OCI-LY1 (cell line): Measurements from ENCODE around the gene TNPO2.

ENCODE experiments used
- H2AFZ ChIP-seq: fragments of 200-600 bp; sonication (generic), shearing (Covaris generic); 2 replicates; pipeline ENCODE4 v1.6.0; 2014; ENCODE audit warnings: antibody characterized with exemption, mild to moderate bottlenecking, low read length
- H3F3A ChIP-seq: fragments of 200-600 bp; sonication (generic), shearing (Covaris generic); 2 replicates; pipeline ENCODE4 v1.6.0; 2014; ENCODE audit warnings: mild to moderate bottlenecking, antibody characterized with exemption, low read length, moderate library complexity; ENCODE audit not compliant: insufficient read depth
- H3K27ac ChIP-seq: fragments of 200-600 bp; sonication (generic); 2 replicates; pipeline ENCODE4 v1.5.1; 2014; ENCODE audit warnings: low read length, mixed run types, mild to moderate bottlenecking, low read depth; ENCODE audit not compliant: poor library complexity, severe bottlenecking
- H3K27me3 ChIP-seq: fragments of 200-600 bp; sonication (generic); 2 replicates; pipeline ENCODE4 v1.6.0; 2014; ENCODE audit warnings: antibody characterized with exemption, mild to moderate bottlenecking, low read length, moderate library complexity; ENCODE audit not compliant: insufficient read depth
- H3K36me3 ChIP-seq: fragments of 200-600 bp; sonication (generic); 2 replicates; pipeline ENCODE4 v1.6.1; 2014; ENCODE audit warnings: mild to moderate bottlenecking, antibody characterized with exemption, low read length, moderate library complexity, mixed read lengths; ENCODE audit not compliant: insufficient read depth
- H3K4me1 ChIP-seq: fragments of 200-600 bp; sonication (generic); 2 replicates; pipeline ENCODE4 v1.5.1; 2014; ENCODE audit warnings: mild to moderate bottlenecking, low read length, moderate library complexity; ENCODE audit not compliant: insufficient read depth, severe bottlenecking
- H3K4me2 ChIP-seq: fragments of 200-600 bp; sonication (generic), shearing (Covaris generic); 2 replicates; pipeline ENCODE4 v1.6.1; 2014; ENCODE audit warnings: low read length
- H3K4me3 ChIP-seq: fragments of 200-600 bp; sonication (generic); 2 replicates; pipeline ENCODE4 v1.5.1; 2014; ENCODE audit warnings: low read length, low read depth, mild to moderate bottlenecking, mixed read lengths; ENCODE audit not compliant: poor library complexity, severe bottlenecking
- H3K79me2 ChIP-seq: fragments of 200-600 bp; shearing (Covaris generic); 2 replicates; pipeline ENCODE4 v1.6.1; 2016; ENCODE audit warnings: mixed run types, low read length, mixed read lengths; ENCODE audit not compliant: insufficient read depth
- H3K9ac ChIP-seq: fragments of 200-600 bp; sonication (generic), shearing (Covaris generic); 2 replicates; pipeline ENCODE4 v1.6.1; 2014; ENCODE audit warnings: mild to moderate bottlenecking, low read length, mixed read lengths
- H3K9me2 ChIP-seq: fragments of 200-600 bp; sonication (generic), shearing (Covaris generic); 2 replicates; pipeline ENCODE4 v1.6.1; 2014; ENCODE audit warnings: low read depth, mild to moderate bottlenecking, low read length, mixed read lengths
- H3K9me3 ChIP-seq: fragments of 200-600 bp; shearing (Covaris generic); 2 replicates; pipeline ENCODE4 v1.6.1; 2014; ENCODE audit warnings: low read length, mixed read lengths
- H4K20me1 ChIP-seq: fragments of 200-600 bp; sonication (generic), shearing (Covaris generic); 2 replicates; pipeline ENCODE4 v1.6.0; 2016; ENCODE audit warnings: mild to moderate bottlenecking, low read length; ENCODE audit not compliant: insufficient read depth
- EZH2 ChIP-seq: fragments of 200-600 bp; sonication (generic), shearing (Covaris generic); IDR thresholded peaks from 2 replicates; pipeline ENCODE4 v1.8.0; 2017; ENCODE audit warnings: borderline replicate concordance, mixed run types, mild to moderate bottlenecking, antibody characterized with exemption, low read length, moderate library complexity, mixed read lengths
- TF ChIP-seq, protein P1 (sequence below): fragments of 200-600 bp; sonication (generic), shearing (Covaris generic); IDR thresholded peaks from 2 replicates; pipeline ENCODE4 v1.5.1; 2017; ENCODE audit warnings: mild to moderate bottlenecking, antibody characterized with exemption, low read length, moderate library complexity, mixed read lengths

Gene TNPO2

DNA sequence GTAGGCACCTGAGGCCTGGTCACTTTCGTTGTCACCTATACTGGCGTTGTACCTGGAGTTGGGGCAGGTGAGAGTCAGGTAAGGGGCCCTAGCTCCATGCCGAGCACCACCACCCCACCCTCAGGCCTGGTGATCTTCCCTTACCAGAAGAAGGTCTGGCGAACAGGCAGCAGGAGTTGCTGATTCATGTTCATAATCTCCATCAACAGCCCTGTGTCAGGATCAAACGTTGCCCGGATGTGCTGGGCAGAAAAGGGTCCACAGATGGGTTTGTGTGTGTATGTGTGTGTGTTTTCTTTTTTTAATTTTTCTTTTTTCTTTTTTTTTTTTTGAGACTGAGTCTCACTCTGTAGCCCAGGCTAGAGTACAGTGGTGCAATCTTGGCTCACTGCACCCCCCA lies 71.5 kb downstream of the TNPO2 start:
- no peaks in the 10 kb centered on the region for H3K27me3 ChIP-seq
- no peak overlapping the region for H3K4me2 ChIP-seq
- no peak overlapping the region for H3K4me3 ChIP-seq
- H3F3A ChIP-seq: no peaks in the 10 kb centered on the region
- TF ChIP-seq EZH2: no peak
- H3K79me2 ChIP-seq: no peaks in the 10 kb centered on the region
- H4K20me1 ChIP-seq: no peaks in the 10 kb centered on the region
- no peaks in the 10 kb centered on the region for H3K9me2 ChIP-seq
- no peaks in the 10 kb centered on the region for H3K9me3 ChIP-seq
- H3K36me3 ChIP-seq: peaks cover 52% of the 10 kb centered on the region
- H3K4me1 ChIP-seq: no peaks in the 10 kb centered on the region
- no peak overlapping the region for H3K27ac ChIP-seq
- no peak overlapping the region for H3K9ac ChIP-seq
- H2AFZ ChIP-seq: no peak overlapping the region

DNA sequence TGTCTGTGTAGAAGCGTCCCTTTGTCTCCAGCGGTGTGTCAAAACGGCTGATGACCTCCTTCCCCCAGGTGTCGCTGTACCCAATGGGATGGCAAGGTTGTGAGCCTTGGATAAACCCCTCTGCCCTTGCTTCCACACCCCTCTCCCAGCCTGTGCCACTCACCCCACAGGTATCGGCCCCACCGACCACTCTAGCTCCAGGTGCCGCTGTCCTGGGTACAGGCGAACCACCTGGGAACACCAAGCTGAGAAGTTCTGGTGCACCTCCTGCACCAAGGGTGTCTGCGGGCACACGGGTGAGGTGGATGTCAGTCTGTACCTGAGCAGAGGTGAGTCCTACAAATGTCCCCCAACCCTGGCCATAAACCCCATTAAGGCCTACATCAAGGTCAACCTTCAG lies 73.8 kb downstream of the TNPO2 start:
- peaks cover 40% of the 10 kb centered on the region for H3K36me3 ChIP-seq

More for the DNA sequence above, 73.8 kb downstream of the TNPO2 start:
- H3K27me3 ChIP-seq: no peaks in the 10 kb centered on the region
- no peaks in the 10 kb centered on the region for H3K9me3 ChIP-seq
- TF ChIP-seq, protein P1, sequence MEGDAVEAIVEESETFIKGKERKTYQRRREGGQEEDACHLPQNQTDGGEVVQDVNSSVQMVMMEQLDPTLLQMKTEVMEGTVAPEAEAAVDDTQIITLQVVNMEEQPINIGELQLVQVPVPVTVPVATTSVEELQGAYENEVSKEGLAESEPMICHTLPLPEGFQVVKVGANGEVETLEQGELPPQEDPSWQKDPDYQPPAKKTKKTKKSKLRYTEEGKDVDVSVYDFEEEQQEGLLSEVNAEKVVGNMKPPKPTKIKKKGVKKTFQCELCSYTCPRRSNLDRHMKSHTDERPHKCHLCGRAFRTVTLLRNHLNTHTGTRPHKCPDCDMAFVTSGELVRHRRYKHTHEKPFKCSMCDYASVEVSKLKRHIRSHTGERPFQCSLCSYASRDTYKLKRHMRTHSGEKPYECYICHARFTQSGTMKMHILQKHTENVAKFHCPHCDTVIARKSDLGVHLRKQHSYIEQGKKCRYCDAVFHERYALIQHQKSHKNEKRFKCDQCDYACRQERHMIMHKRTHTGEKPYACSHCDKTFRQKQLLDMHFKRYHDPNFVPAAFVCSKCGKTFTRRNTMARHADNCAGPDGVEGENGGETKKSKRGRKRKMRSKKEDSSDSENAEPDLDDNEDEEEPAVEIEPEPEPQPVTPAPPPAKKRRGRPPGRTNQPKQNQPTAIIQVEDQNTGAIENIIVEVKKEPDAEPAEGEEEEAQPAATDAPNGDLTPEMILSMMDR: no peak
- no peak for TF ChIP-seq EZH2
- H3K4me1 ChIP-seq: no peaks in the 10 kb centered on the region
- H3K27ac ChIP-seq: no peak overlapping the region
- no peak overlapping the region for H3K4me3 ChIP-seq
- H3K4me2 ChIP-seq: no peak overlapping the region
- H2AFZ ChIP-seq: no peak overlapping the region
- no peaks in the 10 kb centered on the region for H3K79me2 ChIP-seq
- no peaks in the 10 kb centered on the region for H3F3A ChIP-seq
- H4K20me1 ChIP-seq: no peaks in the 10 kb centered on the region
- H3K9me2 ChIP-seq: no peaks in the 10 kb centered on the region
- H3K9ac ChIP-seq: no peak overlapping the region
